HG02970 (cell line): ENCODE data around the gene BCL2L1.
"Not testable (repeated sequence)": the region's sequence is repeated elsewhere in the genome, so short reads cannot be mapped to it uniquely, and the experiment has no call there.

Source experiments
- ATAC-seq: cut with Tn5 transposase; IDR thresholded peaks from one replicate; pipeline ENCODE4 v1.9.1; 2021; ENCODE audit warnings: mild to moderate bottlenecking, moderate library complexity, moderate number of reproducible peaks; ENCODE audit not compliant: unreplicated experiment, low FRiP score

Gene BCL2L1

DNA sequence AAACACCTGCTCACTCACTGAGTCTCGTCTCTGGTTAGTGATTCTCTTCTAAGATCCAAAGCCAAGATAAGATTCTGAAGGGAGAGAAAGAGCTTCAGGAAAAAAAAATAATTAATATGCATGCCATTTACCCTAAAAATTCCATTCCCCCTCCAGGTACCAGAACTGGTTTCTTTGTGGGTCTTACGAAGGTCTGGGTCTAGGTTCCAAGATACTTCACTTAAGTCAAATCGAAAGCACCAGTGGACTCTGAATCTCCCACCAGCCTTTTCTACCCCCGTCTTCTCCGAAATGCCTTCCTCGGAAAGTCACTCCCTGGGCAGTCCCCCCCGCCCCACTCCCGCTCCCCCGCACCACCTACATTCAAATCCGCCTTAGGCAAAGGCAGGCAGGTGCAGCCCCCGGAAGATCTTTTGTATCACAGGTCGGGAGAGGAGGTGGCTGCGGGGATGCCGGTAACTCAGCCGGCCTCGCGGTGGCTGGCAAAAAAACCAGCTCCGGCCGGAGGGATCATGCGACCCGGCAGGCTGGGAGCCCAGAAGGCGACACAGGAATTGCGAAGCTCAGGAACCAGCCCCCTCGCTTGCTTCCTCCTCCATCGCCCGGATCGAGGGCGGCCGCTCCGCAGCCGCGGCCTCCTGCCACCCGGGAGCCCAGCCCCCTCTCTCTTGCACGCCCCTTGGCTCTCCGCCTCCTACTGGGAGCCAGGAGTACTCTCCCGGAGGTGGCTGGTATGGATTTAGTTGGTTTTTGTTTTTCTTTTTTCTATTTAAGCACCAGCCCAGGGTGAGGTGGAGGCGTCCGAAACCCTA is at the start of gene BCL2L1:
BCL2L1 (minus strand) TSS at position 612 of the 812 bp plus-strand sequence. CDS start 650 bp downstream, outside the sequence.
- no peak for ATAC-seq

DNA sequence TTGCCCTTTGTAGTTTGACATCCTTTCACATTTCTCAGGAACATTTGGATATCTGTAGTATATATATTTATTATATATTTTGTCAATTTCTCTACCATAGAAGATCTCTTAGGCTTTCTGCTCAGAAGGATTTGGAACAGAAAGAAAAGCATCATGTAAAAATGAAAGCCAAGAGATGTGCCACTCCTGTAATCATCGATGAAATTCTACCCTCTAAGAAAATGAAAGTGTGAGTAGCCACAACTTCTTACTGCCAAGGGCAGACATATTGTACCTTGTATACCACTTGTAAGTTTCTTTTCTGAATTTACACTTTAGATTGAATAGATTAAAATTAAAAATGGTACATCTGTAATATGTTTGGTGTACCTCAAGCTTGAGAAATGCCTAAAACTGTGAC is 47.6 kb upstream of the BCL2L1 start:
- no peak for ATAC-seq

GRCh38 chr20:31769681-31770080 is 47.0 kb upstream of the BCL2L1 start:
- ATAC-seq, result no peak

- ATAC-seq, result no peak
Measured at GRCh38 chr20:31767805-31768204, 45.1 kb upstream of the BCL2L1 start.

- ATAC-seq, result no peak
Measured at GRCh38 chr20:31764641-31765305, 42.1 kb upstream of the BCL2L1 start.

GRCh38 chr20:31760519-31761240 is 38.0 kb upstream of the BCL2L1 start:
- ATAC-seq, result no peak

GRCh38 chr20:31759836-31760518 is 37.3 kb upstream of the BCL2L1 start:
- ATAC-seq, result no peak

GRCh38 chr20:31758991-31759390 is 36.3 kb upstream of the BCL2L1 start:
- ATAC-seq, result no peak

DNA sequence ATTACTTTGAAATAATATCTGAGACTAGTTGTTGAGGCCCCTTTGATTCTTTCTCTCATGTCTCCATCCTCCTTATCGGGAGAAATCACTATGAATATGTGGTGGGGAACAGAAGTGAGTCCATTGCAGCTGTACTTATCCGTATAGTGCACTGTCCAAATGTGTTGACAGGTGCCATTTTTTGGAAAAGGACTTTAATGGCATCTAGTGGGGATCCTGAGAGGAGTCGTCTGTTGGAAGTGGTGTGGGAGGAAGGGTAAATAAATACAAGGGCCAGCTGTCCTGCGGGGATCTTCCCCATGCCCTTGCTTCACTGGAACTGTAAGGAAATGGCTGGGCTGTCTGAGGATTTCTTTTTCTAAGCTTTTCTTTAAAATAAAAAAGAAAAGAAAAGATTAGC is 35.9 kb upstream of the BCL2L1 start:
- ATAC-seq, result no peak

GRCh38 chr20:31757254-31757653 is 34.6 kb upstream of the BCL2L1 start:
- no peak for ATAC-seq

- ATAC-seq, result no peak
Measured at GRCh38 chr20:31751126-31751525, 28.5 kb upstream of the BCL2L1 start.

GRCh38 chr20:31749223-31749622 is 26.6 kb upstream of the BCL2L1 start:
- no peak for ATAC-seq

- ATAC-seq, result no peak
Measured at GRCh38 chr20:31747640-31748039, 25.0 kb upstream of the BCL2L1 start.

- not testable (repeated sequence) for ATAC-seq
Measured at GRCh38 chr20:31747028-31747427, 24.4 kb upstream of the BCL2L1 start.

GRCh38 chr20:31746068-31746878 is 23.6 kb upstream of the BCL2L1 start:
- no peak for ATAC-seq

- no peak for ATAC-seq
Measured at GRCh38 chr20:31740656-31741323, 18.1 kb upstream of the BCL2L1 start.

DNA sequence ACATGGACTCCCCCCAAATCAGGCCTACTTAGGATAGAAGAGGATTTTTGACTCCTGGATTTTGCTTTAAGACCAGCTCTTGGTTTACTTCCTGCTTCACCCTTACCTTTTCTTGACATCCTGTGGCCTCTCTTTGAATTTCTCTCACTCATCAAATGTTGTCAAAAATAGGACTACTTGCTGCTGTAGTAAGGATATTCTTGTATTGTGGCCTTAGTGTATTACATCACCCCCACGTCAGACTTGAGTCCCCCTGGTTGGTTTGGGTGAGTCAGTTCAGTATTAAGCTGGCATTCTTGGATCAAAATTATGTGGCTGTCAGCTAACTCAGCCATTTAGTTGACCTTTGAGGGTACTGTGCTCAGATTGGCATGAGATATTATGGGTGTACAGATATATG is 17.5 kb upstream of the BCL2L1 start:
- ATAC-seq, result no peak

DNA sequence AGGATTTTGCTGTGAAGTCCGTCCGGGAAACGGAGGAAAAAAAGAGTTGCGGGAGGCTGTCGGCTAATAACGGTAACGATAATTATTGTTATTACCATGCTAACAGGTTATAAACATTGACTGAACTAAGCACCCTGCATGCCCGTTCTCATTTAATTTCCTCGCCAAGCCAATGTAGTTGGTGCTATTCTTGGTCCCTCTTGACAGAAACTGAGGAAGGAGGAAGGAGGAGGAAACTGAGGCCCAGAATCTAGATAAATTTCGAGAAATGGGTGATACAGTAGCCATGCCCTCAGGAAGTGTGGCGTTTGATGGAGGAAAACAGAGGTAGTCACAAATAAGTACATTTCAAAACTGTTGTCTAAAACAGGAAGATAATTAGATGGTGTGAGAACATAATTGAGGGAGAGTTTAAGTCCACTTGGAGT is 16.9 kb upstream of the BCL2L1 start:
- peak; percentile 5 for ATAC-seq
